Measurements from ENCODE around the gene NTM. TPM values are rescaled to one million over a fixed set of nuclear protein-coding genes. Genes with fewer than 3 reads are reported as not detected.

The NTM gene
- total RNA-seq, 1 experiment from 2014 or later, result not detected

DNA sequence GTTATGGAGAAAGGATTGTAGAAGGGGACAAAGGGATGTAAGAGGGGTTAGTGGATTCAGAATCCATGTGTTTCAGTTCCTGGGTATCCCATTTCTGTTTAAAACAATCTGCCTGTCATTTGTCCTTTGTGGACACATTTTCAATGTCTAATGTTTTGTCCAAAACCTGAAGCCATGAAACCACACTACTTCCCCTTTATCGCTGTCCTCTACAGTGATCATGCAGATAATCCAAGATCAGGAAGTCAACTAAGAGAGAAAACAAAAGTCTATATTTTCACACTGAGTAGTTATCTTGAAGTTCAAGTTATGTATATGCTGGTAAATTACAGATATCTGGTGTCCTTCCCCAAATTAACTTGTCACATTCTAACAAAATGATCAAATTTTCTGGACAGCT, 457.0 kb downstream of the NTM start:
- intact Hi-C loops (cut with micrococcal nuclease), result no loop called here
- Histone ChIP-seq H3K79me2 (ENCODE audit: insufficient read depth, low read length) (no peaks in the 10 kb centered on the region), H3K9me3 (ENCODE audit: control insufficient read depth in 1 of 2, insufficient read depth in 1 of 2, low read depth in 1 of 2, low read length in 2 of 2) (peaks cover 0 to 21% of the 10 kb centered on the region in 2 experiments; a peak in 2 of 4 replicates), H3K36me3 (ENCODE audit: control insufficient read depth in 1 of 2, insufficient read depth in 2 of 2, low read length in 2 of 2) (no peaks in the 10 kb centered on the region), H3K27me3 (ENCODE audit: insufficient read depth, low read length) (no peaks in the 10 kb centered on the region), H3K4me3 (replicated peaks in 1 of 2; ENCODE audit: low read depth in 1 of 2, low read length in 2 of 2) (no peak overlapping the region), H3K4me1 (ENCODE audit: control insufficient read depth in 1 of 2, insufficient read depth in 2 of 2, low read length in 2 of 2) (no peaks in the 10 kb centered on the region), H2AFZ (ENCODE audit: low read depth, low read length, poor library complexity, severe bottlenecking) (no peak overlapping the region), H3K9me2 (ENCODE audit: insufficient read depth) (no peaks in the 10 kb centered on the region), H3K4me2 (ENCODE audit: low read length) (no peak overlapping the region), H3K9ac (ENCODE audit: low read length) (no peak overlapping the region), H4K20me1 (ENCODE audit: insufficient read depth) (no peaks in the 10 kb centered on the region), H3K27ac (ENCODE audit: low read depth, low read length) (no peak overlapping the region)
- no TSS peak for BruUV-seq (replicated peaks)
- no peak for ATAC-seq
- DNase-seq (ENCODE audit: low read depth, low spot score), result no peak
- RAD21 ChIA-PET (ENCODE audit: low non-redundant PET in 1 of 2, low total read pairs in 2 of 2, uncharacterized antibody in 2 of 2, unreplicated experiment in 2 of 2), result no interaction called here
- CTCF ChIA-PET, result no interaction called here
- TF ChIP-seq SIN3A (IDR thresholded peaks at IDR 0.05; ENCODE audit: low read depth) (no peak), CBX3 (IDR thresholded peaks at IDR 0.05; ENCODE audit: low read depth) (no peak), POLR2A (IDR thresholded peaks at IDR 0.05; ENCODE audit: borderline replicate concordance, extremely low read depth, insufficient read depth, insufficient read length) (no peak), ZNF274 (IDR thresholded peaks at IDR 0.05; ENCODE audit: low read depth, low read length) (no peak), ELF1 (IDR thresholded peaks at IDR 0.05; ENCODE audit: borderline replicate concordance, low read depth) (no peak), CTCF (IDR thresholded peaks at IDR 0.05 in 2 of 3, conservative IDR thresholded peaks at IDR 0.05 in 1 of 3; ENCODE audit: borderline replicate concordance in 1 of 3, insufficient read depth in 1 of 3, low read depth in 2 of 3, low read length in 2 of 3) (no peak), POLR2AphosphoS5 (IDR thresholded peaks at IDR 0.05; ENCODE audit: low read depth, low read length) (no peak), CEBPB (IDR thresholded peaks at IDR 0.05; ENCODE audit: low read depth) (no peak), TCF7L2 (IDR thresholded peaks at IDR 0.05; ENCODE audit: borderline replicate concordance, extremely low read depth, insufficient read depth, insufficient read length) (no peak), YY1 (IDR thresholded peaks at IDR 0.05; ENCODE audit: extremely low read depth, insufficient replicate concordance, low read depth, low read length) (no peak), SRF (IDR thresholded peaks at IDR 0.05; ENCODE audit: low read depth) (no peak), MAX (IDR thresholded peaks at IDR 0.05) (no peak), FOSL1 (IDR thresholded peaks at IDR 0.05; ENCODE audit: low read depth) (no peak)
- TF ChIP-seq, protein P1, sequence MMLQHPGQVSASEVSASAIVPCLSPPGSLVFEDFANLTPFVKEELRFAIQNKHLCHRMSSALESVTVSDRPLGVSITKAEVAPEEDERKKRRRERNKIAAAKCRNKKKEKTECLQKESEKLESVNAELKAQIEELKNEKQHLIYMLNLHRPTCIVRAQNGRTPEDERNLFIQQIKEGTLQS (IDR thresholded peaks at IDR 0.05), result no peak
- POLR2A ChIA-PET, result no interaction called here

All from HCT116 (cell line).